ENCODE results near the gene PSME2.

The PSME2 gene

GRCh38 chr14:24187539-24187915, 41.1 kb upstream of the PSME2 start:
- no peak overlapping the region for H3K27ac ChIP-seq (replicated peaks)
- no peak for TF ChIP-seq GABPA (IDR thresholded peaks at IDR 0.05; ENCODE audit: low read depth)
- no peak for DNase-seq (ENCODE audit: low read depth in 1 of 2, low spot score in 1 of 2)
- H3K4me3 ChIP-seq (replicated peaks; ENCODE audit: insufficient read depth, low read length), result peak overlapping the region; percentile 88
- no peaks in the 10 kb centered on the region for H3K27me3 ChIP-seq (ENCODE audit: insufficient read depth, poor library complexity, severe bottlenecking)

- TF ChIP-seq, protein P1, sequence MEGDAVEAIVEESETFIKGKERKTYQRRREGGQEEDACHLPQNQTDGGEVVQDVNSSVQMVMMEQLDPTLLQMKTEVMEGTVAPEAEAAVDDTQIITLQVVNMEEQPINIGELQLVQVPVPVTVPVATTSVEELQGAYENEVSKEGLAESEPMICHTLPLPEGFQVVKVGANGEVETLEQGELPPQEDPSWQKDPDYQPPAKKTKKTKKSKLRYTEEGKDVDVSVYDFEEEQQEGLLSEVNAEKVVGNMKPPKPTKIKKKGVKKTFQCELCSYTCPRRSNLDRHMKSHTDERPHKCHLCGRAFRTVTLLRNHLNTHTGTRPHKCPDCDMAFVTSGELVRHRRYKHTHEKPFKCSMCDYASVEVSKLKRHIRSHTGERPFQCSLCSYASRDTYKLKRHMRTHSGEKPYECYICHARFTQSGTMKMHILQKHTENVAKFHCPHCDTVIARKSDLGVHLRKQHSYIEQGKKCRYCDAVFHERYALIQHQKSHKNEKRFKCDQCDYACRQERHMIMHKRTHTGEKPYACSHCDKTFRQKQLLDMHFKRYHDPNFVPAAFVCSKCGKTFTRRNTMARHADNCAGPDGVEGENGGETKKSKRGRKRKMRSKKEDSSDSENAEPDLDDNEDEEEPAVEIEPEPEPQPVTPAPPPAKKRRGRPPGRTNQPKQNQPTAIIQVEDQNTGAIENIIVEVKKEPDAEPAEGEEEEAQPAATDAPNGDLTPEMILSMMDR (IDR thresholded peaks at IDR 0.05; ENCODE audit: insufficient read depth, low read length), result no peak
- TF ChIP-seq REST (IDR thresholded peaks at IDR 0.05; ENCODE audit: insufficient replicate concordance, low read depth) (no peak), GABPA (IDR thresholded peaks at IDR 0.05; ENCODE audit: low read depth) (no peak), SPI1 (IDR thresholded peaks at IDR 0.05; ENCODE audit: borderline replicate concordance, low read depth) (no peak), POLR2AphosphoS5 (IDR thresholded peaks at IDR 0.05; ENCODE audit: low read depth) (no peak)
- no peaks in the 10 kb centered on the region for H3K27me3 ChIP-seq (ENCODE audit: insufficient read depth, poor library complexity, severe bottlenecking)
- no peak overlapping the region for H3K4me3 ChIP-seq (replicated peaks; ENCODE audit: insufficient read depth, low read length)
- no peak for DNase-seq (ENCODE audit: low read depth in 1 of 2, low spot score in 1 of 2)
- no peak overlapping the region for H3K27ac ChIP-seq (replicated peaks)
These were observed 40.6 kb upstream of the PSME2 start for GRCh38 chr14:24186831-24187538.

DNA sequence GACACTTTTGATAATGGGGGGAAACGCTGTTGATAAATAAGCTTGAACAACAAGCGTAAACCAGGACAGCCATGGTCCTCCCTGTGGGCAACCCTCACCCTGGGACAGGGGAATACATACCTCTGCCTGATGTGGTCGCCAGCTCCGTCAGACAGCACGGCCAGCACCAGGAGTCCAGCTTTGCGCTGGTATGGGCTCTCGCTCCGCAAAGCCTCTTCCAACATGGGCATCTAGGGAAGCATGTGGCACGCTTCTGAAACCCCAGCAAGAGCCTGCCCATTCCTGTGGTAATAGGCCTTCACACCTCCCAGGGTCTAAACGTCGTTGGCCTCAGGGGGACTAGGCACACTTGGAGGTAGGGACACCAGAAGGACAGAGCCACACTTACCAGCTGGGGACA, 39.3 kb upstream of the PSME2 start:
- DNase-seq (ENCODE audit: low read depth in 1 of 2, low spot score in 1 of 2), result no peak

More for the DNA sequence above, 39.3 kb upstream of the PSME2 start:
- TF ChIP-seq SPI1 (IDR thresholded peaks at IDR 0.05; ENCODE audit: borderline replicate concordance, low read depth) (no peak), POLR2AphosphoS5 (IDR thresholded peaks at IDR 0.05; ENCODE audit: low read depth) (no peak), REST (IDR thresholded peaks at IDR 0.05; ENCODE audit: insufficient replicate concordance, low read depth) (no peak), GABPA (IDR thresholded peaks at IDR 0.05; ENCODE audit: low read depth) (no peak)
- TF ChIP-seq, protein P1 (IDR thresholded peaks at IDR 0.05; ENCODE audit: insufficient read depth, low read length), result no peak
- Histone ChIP-seq H3K27ac (replicated peaks) (no peak overlapping the region), H3K27me3 (ENCODE audit: insufficient read depth, poor library complexity, severe bottlenecking) (no peaks in the 10 kb centered on the region), H3K4me3 (replicated peaks; ENCODE audit: insufficient read depth, low read length) (no peak overlapping the region)
